Left ventricle myocardium inferior (tissue), 1 donor: ENCODE results near the gene ENTR1. TPM values are rescaled to one million over a fixed set of nuclear protein-coding genes. Genes with fewer than 3 reads are reported as not detected.

Experiments used
- DNase-seq: peaks from one replicate; pipeline ENCODE4 v3.0.0-alpha.2; 2020
- H3K27ac ChIP-seq: fragments of 200-600 bp; replicated peaks from 2 replicates; pipeline ENCODE4 v1.8.0; 2021
- H3K27me3 ChIP-seq: fragments of 200-600 bp; 2 replicates; pipeline ENCODE4 v1.8.0; 2021; ENCODE audit warnings: low read depth
- H3K36me3 ChIP-seq: fragments of 200-600 bp; 2 replicates; pipeline ENCODE4 v1.8.0; 2021
- H3K4me1 ChIP-seq: fragments of 200-600 bp; 2 replicates; pipeline ENCODE4 v1.8.0; 2021
- H3K4me3 ChIP-seq: fragments of 200-600 bp; 2 replicates; pipeline ENCODE4 v1.8.0; 2021; ENCODE audit warnings: mild to moderate bottlenecking, moderate library complexity
- H3K9me3 ChIP-seq: fragments of 200-600 bp; replicated peaks from 2 replicates; pipeline ENCODE4 v1.8.0; 2021
- intact Hi-C: fragments of 100-400 bp; cut with micrococcal nuclease; formaldehyde crosslinking; loops from one replicate; pipeline ENCODE4 v1.11.0; 2022
- total RNA-seq: library from RNA; stranded (reverse); fragmentation: NEBNext Ultra II Directional; extraction: Animal tissue kit (Norgen Biotek cat#: 25700); gene quantifications from one replicate; pipeline ENCODE4 v1.2.1, GENCODE V29; 2021
- TF ChIP-seq, protein P1 (sequence below): fragments of 200-600 bp; IDR thresholded peaks from 2 replicates; pipeline ENCODE4 v1.8.0; 2021; ENCODE audit warnings: antibody characterized with exemption, mild to moderate bottlenecking, borderline replicate concordance
- donor health status: DM: no; HTN: yes; CAD: no; lungs with severe emphysema.

ENTR1 gene
- total RNA-seq, 1 donor from 2014 or later = 20.1 TPM

- TF ChIP-seq, protein P1, sequence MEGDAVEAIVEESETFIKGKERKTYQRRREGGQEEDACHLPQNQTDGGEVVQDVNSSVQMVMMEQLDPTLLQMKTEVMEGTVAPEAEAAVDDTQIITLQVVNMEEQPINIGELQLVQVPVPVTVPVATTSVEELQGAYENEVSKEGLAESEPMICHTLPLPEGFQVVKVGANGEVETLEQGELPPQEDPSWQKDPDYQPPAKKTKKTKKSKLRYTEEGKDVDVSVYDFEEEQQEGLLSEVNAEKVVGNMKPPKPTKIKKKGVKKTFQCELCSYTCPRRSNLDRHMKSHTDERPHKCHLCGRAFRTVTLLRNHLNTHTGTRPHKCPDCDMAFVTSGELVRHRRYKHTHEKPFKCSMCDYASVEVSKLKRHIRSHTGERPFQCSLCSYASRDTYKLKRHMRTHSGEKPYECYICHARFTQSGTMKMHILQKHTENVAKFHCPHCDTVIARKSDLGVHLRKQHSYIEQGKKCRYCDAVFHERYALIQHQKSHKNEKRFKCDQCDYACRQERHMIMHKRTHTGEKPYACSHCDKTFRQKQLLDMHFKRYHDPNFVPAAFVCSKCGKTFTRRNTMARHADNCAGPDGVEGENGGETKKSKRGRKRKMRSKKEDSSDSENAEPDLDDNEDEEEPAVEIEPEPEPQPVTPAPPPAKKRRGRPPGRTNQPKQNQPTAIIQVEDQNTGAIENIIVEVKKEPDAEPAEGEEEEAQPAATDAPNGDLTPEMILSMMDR = no peak
- Histone ChIP-seq H3K27me3 (no peaks in the 10 kb centered on the region), H3K27ac (no peak overlapping the region), H3K4me1 (no peaks in the 10 kb centered on the region), H3K4me3 (no peak overlapping the region), H3K9me3 (no peaks in the 10 kb centered on the region), H3K36me3 (peaks cover 94% of the 10 kb centered on the region)
- DNase-seq = no peak
- intact Hi-C loops = no loop called here
These were observed 36.9 kb upstream of the ENTR1 start for GRCh38 chr9:136447173-136447778.

- intact Hi-C loops = no loop called here
- no peak overlapping the region for H3K27ac ChIP-seq
- no peak for DNase-seq
- TF ChIP-seq, protein P1 = no peak
- H3K36me3 ChIP-seq = peaks cover 95% of the 10 kb centered on the region
- H3K4me1 ChIP-seq = no peaks in the 10 kb centered on the region
- no peaks in the 10 kb centered on the region for H3K9me3 ChIP-seq
- H3K4me3 ChIP-seq = no peak overlapping the region
- no peaks in the 10 kb centered on the region for H3K27me3 ChIP-seq
These were observed 35.4 kb upstream of the ENTR1 start for GRCh38 chr9:136445799-136446198.

DNA sequence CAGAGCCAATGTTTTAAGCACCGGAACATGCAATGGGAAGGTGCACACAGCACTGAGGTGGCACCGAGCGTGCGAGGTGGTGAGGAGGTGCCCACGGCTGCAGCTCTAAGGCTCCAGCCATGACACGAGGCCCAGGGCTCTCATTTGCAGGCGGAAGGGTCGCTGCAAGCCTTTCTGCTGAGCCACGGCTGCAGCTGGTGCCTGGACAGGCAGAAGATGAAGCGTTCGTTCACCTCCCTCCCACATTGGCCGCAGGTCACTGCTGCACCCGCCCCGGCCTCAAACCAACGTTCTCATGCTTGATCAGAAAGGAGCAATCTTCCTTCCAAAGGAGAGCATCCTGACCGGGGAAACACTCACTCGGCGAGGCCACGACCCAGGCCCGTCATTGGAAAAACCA lies 33.7 kb upstream of the ENTR1 start:
- Histone ChIP-seq H3K9me3 (no peaks in the 10 kb centered on the region), H3K36me3 (peaks cover 80% of the 10 kb centered on the region), H3K27ac (no peak overlapping the region), H3K27me3 (no peaks in the 10 kb centered on the region), H3K4me3 (no peak overlapping the region), H3K4me1 (peaks cover 16% of the 10 kb centered on the region)
- intact Hi-C loops = no loop called here
- TF ChIP-seq, protein P1 = no peak
- no peak for DNase-seq

- Histone ChIP-seq H3K36me3 (peaks cover 75% of the 10 kb centered on the region), H3K9me3 (no peaks in the 10 kb centered on the region), H3K27ac (no peak overlapping the region), H3K4me3 (no peak overlapping the region), H3K4me1 (peaks cover 20% of the 10 kb centered on the region), H3K27me3 (no peaks in the 10 kb centered on the region)
- TF ChIP-seq, protein P1 = no peak
- intact Hi-C loops = no loop called here
- no peak for DNase-seq
These were observed 33.3 kb upstream of the ENTR1 start for GRCh38 chr9:136443687-136444086.

- H3K4me3 ChIP-seq = no peak overlapping the region
- H3K9me3 ChIP-seq = no peaks in the 10 kb centered on the region
- intact Hi-C loops = no loop called here
- TF ChIP-seq, protein P1 = no peak
- no peaks in the 10 kb centered on the region for H3K27me3 ChIP-seq
- peaks cover 74% of the 10 kb centered on the region for H3K36me3 ChIP-seq
- H3K4me1 ChIP-seq = peaks cover 26% of the 10 kb centered on the region
- no peak overlapping the region for H3K27ac ChIP-seq
- DNase-seq = no peak
These were observed 32.7 kb upstream of the ENTR1 start for GRCh38 chr9:136443087-136443486.
